ENCODE measurements around the gene NYNRIN.

The NYNRIN gene

DNA sequence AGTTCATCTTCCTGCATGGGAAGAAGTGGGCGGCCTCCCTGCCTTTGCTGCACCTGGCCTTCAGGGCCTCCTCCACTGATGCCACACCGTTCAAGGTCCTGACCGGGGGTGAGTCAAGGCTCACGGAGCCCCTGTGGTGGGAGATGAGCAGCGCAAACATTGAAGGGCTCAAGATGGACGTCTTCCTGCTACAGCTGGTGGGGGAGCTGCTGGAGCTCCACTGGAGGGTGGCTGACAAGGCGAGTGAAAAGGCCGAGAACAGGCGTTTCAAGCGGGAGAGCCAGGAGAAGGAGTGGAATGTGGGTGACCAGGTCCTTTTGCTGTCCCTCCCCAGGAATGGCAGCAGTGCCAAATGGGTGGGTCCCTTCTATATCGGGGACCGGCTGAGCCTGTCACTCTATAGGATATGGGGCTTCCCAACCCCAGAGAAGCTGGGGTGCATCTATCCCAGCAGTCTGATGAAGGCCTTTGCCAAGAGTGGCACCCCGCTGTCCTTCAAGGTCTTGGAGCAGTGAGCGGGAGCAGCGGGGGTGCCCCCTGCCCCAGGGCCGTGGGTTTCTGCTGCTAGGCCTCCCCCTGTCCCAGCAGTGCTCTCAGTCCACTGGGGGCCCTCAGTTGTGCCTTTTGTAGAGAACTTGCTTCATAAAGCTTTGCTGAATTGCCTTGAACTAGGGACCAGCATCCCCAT is 18.3 kb downstream of the NYNRIN start:
- no peak for DNase-seq

DNA sequence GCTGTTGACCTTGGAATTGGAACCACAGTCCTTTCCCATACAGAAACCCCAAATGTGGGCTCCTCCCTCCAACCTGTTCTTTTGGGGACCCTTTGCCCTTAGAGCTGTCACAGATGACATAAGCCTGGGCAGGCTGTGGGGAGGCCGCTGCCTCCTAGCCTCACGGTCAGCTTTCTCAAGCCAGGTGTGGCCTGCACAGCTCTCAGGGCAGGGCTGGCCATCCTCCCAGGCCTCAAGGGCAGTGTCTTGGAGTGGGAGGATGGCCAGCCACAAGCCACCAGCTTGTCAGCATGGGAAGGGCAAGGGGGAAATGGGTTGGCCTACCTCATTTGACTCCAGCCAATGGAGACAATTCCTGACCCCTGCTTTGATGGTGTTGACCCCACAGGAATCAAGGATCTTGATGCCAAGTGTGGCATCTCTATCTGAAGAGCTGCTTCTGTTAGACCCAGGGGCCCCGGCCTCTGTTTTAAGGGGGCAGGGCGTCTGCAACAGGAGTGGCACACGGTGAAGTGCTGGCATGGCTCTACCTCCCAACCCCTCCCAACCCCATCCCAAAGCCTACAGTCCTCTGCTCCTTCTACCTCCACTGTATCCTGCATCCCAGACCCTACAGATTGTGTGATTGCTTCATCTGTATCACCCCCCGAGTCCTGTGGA is 19.2 kb downstream of the NYNRIN start:
- no peak for DNase-seq

DNA sequence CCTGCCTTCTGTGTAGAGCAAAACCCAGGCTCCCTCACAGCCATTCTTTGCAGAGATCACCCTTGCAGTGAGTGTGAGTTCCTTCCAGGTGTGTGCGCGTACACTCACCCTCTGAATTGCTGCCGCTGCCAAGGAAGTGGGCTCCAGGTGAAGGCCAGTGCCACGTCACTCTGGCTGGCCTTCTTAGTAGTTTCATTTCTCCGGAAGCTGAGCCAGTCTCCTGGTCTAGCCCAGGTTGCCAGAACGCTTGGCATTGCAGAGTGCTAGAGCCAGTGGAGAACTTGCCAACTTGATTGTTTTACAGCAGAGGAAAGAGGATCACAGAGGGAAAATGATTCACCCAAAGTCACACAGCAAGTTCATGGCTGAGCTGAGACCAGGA is 19.7 kb downstream of the NYNRIN start:
- no peak for DNase-seq

DNA sequence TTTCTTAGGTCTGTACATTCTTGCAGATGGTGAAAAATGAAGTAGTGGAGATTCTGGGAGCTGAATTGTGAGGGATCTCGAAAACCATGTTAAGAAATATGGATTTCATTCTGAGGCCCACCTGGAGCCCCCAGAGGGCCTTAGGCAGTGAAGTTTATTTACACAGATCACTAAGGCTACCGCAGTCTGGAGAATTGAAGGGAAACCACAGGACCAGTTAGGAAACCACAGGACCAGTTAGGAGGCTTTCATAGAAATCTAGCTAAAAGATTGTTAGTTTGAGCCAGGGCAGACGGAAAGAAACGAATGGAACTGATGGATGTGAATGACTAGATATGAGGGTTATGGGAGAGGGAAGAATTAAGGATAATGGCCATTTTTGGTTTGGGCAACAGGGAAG is 23.5 kb downstream of the NYNRIN start:
- no peak for DNase-seq

DNA sequence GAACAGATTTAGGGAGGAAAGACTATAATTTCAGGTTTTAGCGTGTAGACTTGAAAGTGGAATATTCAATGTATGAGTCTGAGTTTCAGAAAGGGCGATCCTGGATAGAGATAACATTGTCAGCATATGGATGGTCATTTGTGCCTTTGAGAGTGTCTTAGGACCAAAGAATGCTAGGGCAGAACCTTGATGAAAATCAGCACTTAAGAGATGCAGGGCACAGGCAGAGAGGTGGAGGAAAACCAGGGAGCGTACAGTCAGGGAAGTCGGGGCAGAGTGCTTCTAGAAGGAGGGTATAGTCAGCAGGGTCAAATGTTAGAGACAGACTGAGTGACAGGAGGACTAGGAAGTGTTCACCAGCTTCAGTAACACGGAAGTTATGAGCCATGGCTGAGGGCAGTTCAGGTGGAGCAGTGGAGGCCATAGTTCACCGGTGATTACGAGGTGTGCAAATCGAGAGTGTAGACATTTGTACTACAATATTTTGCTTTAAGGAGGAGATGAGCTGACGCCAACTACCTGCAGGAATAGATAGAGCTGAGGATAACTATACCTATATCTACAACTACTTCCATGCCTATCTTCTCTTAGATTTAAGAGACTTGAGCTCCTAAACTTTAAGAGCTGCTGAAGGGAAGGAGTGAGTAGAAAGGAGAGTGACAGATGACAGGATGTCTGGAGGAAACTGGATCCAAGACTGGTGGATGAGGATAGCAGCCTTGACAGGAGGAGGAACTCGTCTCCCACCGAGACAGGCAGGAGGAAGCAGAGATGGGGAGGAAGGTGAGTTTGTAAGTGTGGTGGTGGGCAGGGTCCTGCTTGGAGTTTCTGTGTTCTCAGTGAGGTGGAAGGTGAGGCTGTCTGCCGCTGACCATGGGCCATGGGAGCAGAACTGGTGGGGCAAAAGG is 24.1 kb downstream of the NYNRIN start:
- no peak for DNase-seq

DNA sequence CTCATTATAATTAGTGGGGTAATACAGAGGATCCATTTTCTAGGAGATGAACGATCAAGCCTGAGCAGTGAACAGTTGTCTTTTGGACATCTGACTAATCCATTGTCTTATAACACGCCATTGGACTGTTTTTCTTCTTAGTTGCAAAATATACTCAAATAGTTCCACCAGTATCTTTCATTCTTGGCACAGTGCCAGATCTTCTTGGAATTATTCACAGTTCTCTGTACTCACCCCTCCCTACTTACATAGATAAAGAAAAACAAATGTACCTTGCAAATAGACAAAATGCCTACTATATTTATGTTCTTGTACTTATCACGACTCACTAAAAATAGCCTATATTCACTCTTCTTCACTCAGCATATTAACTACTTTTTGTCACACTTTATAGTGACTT is 26.9 kb downstream of the NYNRIN start:
- DNase-seq, result no peak

DNA sequence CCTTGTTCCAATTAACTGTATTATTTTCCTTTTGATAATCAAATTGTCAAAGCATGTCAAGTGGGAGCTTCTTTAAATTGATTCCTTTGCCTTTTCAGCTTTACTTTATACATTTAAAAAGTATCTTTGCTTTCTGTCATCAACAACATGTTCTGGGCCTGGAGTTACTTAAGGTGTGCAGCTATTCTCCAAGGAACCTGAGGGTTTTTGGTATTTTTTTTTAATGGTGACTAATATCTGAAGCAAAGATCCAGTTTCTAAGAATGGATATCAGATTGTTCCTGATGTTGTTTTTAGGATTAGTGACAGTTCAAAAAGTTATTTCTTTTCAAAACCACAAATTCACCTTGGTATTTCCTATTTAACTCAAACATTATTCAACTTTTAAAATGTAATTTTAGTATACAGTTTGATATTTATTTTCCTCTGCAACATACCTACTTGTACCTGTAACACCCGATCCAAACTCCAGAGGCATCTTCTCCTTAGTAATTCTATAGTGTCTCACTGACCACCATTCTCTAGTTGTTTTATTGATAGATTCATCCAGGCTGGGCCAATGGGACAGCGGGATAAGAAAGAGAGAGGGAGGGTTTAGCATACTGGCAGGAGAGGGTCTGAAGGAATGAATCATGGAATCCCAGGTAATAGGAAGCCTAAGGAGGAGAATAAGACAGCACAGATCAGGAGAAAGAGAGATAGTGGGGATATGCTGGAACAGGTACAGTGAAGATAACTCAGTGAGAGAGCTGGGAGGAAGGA is 27.5 kb downstream of the NYNRIN start:
- DNase-seq, result no peak

DNA sequence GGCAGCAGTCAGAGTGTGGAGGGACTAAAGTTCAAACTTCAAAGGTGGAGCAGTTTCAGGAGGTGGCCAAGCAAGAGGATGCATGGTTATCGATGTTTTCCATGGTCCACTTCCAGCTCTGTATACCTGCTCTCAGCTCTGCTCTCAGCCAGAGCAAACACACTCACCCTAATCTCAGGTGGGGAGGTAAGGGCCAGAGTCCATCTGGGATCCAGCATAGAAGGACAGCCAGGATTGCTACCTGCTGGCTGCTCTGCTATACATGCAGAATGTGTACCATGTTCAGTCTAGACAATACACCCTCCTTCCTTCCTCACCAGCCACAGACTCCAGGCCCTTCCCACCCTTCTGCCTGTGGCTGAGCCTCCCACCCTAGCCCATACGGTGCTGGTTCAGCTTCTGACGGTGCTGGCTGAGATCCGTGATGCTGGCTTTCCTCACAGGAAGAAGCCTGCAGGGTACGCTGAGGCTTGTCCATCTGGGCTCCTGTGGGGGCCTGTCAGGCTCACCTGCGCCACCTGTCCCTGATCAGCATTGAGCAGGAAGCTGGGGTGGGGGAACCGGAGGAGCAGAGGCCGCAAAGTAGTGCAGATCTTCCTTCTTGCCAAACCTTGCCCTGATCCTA is 28.2 kb downstream of the NYNRIN start:
- DNase-seq, result no peak

DNA sequence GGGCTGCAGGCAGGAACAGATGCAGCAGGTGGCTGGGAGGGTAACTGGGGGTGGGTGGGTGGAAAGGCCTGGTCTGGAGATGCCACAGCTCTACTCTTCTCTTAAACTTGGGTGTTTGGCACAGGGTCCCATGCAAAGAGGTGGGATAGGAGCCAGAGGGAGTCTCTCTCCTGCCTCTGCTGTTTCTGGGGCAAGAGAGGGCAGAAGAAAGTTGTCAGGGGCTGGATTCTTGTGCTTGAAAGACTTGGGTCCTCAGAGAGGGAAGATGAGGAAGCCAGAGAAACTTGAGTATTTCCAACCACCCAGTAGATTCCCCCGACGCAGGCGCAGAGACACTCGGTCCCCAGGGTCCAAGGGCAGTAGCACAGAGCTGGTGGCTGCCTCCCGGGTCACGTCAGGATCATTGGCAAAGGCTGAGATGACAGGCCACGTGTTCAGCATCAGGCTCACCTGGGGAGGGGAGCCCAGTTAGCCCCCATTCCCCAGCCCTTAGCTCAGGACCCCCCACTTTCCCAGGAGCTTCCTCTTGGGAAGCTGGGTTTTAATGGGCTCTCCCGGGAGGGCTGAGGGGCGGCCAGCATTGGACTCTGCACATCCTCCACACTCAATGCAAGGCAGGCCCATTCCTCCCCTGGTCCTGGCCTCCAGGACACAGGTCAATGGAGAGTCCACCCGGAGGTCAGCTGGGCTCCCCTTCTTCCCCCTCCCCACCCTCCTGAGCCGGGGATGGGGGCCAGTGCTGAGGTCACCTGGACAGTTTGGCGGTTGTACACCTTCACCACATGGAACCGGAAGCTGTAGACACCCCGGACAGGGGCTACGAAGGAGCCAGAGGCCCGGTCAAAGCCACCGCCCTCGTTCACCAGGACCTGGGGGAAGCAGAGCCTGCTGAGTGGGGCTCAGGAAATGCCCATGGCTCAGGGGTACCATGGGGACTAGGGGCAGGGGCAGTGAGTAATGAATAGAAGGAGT is 29.0 kb downstream of the NYNRIN start:
- no peak for DNase-seq

DNA sequence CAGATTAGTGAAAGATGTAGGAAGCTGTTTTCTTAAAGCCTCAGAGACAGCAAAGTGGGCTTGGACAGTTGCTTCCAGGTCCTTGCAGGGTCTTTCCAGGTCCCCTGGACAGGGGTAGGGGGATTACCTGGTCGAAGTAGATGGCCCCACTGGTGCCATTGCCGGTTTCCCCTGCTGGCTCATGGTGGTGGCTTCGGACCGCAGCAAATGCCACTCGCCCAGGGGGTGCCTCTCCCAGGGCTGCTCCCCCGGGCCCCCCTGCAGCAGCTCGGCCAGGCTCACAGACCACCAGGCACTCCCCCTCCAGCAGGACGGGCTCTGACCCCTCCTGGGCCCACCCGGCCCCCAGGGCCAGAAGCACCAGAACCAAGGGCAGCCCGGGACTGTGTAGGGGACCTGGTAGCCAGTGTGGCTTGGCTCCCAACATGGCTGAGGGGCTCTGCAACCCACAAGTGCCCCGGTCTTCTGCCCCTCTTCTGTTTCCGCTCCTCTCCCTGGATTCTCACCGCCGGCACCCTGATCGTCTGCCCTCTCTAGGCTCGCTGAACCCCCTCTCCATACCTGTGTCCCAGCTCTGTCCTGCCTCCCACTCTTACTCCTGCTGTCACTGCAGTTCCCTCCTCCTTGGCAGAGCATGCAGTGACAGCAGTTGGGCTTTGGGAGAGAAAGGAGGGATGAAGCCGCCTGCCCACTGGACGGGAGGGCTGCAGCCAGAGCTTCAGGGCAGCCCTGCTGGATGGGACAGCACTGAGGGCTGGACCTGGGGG is 30.0 kb downstream of the NYNRIN start:
- DNase-seq, result no peak

DNA sequence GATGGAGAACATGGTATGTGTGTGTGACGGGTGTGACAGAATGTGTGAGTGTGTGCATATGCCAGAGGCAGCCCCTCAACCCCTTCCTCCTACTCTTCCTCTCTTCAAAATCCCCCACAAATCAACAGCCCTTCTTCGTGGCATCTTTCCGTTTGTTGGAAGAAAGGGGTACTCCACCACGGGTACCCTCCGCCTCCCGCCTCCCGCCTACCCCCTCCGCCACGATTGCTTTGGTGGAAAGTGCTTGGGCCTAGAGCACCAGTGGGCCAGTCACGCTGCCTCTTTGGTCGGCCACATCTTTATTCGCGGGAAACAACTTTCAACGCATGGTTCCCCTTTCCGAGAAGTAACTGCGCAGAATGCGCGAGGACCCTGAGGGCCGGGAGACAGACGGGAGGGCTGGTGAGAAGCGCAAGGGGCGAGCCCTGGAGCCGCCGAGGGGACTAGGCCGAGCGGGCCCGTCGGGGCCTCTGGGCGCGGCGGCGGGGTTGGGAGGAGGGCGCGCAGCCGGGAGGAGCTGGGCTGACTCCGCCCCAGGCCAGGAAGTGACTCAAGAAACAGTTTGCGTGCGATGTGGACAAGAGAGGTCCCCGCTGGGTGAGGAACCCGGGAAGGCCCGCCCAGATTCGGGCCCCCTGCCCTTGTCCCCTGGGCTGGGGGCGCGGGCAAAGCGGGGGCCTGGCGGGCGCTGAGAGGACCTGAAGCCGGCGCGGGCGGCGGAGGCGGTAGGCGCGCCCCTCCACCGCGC is 30.8 kb downstream of the NYNRIN start, which contains the start of the genes CBLN3 and KHNYN:
Gene CBLN3, minus strand, starts transcription at position 274 of the 748 bp plus-strand sequence. CDS start 614 bp downstream, outside the sequence.
Gene KHNYN, plus strand, starts transcription at position 560 of the 748 bp plus-strand sequence. CDS start 777 bp downstream, outside the sequence.
- peak; percentile 82 for DNase-seq

DNA sequence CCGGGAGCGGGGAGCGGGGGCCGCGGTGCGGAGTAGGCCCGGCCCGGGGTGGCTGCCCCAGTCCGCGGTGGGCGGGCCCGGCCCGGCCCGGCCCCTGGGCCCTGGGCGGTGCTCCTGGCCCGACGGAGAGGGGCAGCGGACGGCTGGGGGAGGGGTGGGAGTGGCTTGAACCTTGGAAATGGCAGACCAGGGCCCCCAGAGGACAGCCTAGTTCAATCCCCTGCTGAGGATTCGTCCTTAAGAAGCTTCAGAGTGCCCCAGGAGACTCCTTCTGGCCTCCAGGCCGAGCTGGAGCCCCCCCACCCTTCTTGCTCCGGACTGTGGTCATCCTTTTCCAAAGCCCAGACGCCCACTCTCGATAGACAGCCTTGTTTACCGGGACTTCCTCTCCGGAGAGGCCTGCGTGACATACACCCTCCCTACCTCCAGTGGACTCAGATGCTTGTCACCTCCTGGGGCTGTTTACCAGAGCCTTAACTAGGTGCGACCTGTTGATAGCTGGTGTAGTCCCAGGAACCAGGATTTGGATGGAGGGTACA is 31.4 kb downstream of the NYNRIN start:
- peak; percentile 28 for DNase-seq

DNA sequence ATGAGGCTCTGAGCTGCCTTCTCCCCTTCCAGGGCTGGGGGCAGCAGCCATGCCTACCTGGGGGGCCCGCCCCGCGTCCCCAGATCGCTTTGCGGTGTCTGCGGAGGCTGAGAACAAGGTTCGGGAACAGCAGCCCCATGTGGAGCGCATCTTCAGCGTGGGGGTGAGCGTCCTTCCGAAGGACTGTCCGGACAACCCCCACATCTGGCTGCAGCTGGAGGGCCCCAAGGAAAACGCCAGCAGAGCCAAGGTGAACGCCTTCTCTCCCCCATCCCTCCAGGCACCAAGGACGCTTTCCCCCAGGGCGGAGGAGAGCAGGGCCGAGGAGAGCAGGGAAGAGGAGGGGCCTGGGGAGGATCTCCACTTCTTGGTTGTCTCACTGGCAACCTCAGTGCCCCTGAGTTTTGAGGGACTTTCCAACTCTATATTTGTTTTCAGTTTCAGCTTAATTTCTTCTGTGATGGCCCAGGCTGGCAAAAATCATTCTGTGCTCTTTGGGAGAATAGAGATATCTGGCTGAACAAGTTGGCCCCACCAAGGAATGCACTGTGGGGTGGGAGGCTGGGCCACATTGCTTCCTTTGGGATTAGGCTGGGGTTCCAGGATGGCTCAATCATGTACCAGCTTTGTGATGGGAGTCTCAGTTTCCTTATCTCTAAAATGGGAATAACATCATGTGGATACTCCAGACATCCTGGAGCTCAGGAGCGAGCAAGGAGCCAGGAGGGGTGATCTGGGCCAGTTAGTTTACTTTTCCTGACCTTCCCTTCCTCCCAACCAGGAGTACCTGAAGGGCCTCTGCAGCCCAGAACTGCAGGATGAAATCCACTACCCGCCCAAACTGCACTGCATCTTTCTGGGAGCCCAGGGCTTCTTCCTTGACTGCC is 32.1 kb downstream of the NYNRIN start:
- peak; percentile 60 to 64 for DNase-seq

DNA sequence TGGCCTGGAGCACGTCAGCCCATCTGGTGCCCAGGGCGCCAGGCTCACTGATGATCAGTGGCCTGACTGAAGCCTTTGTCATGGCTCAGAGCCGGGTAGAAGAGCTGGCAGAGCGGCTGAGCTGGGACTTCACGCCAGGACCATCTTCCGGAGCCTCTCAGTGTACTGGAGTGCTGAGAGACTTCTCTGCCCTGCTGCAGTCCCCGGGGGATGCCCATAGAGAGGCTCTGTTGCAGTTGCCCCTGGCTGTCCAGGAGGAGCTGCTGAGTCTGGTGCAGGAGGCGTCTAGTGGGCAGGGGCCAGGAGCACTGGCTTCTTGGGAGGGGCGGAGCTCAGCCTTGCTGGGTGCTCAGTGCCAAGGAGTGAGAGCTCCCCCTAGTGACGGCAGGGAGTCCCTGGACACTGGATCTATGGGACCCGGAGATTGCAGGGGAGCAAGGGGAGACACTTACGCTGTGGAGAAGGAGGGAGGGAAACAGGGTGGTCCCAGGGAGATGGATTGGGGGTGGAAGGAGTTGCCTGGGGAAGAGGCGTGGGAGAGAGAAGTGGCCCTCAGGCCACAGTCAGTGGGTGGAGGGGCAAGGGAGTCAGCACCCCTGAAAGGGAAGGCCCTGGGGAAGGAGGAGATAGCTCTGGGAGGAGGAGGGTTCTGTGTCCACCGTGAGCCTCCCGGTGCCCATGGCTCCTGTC is 32.9 kb downstream of the NYNRIN start:
- DNase-seq, result peak; percentile 87

DNA sequence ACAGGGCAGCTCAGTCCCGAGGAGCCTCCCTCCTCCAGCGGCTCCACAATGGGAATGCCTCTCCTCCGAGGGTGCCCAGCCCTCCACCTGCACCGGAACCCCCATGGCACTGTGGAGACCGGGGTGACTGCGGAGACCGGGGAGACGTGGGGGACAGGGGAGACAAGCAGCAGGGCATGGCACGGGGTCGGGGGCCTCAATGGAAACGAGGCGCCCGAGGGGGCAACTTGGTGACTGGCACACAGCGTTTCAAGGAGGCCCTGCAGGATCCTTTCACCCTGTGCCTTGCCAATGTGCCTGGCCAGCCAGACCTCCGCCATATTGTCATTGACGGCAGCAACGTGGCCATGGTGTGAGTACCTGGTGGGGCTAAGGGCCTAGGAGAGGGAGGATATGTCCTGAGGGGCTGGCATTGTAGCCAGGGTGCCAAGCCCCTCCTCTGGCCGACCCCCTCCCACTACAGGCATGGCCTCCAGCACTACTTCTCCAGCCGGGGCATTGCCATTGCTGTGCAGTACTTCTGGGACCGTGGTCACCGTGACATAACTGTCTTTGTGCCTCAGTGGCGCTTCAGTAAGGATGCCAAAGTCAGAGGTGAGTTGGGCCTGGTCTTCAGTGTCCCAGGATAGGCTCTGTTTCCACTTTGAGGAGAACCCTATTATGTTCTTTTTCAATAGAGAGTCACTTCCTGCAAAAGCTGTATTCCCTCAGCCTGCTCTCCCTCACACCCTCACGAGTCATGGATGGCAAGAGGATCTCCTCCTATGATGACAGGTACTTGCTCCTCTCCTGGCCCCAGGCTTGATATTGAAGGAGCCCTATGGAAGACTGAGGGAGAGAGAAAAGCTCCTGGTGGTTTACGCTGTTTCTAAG is 33.7 kb downstream of the NYNRIN start:
- DNase-seq, result no peak

DNA sequence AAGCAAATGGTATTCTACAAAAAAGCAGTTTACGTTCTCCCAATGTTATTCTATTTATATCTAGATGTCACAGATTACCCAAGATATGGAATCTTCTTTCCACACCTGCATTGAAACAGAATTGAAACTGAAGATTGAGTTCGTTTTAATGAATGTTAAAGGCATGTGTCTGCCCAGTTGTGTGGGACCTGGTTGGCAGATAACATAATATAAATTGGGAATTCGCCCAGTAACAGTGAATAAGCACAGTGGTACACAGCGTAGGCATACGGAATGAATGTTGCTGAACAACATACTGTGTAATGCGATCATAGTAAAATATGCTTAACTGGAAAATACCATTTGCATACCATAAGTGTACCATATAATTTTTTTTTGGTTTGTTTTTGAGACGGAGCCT is 35.2 kb downstream of the NYNRIN start:
- no peak for DNase-seq

Measured in activated CD4-positive, alpha-beta T cell treated with anti-CD3 and anti-CD28 coated beads, Interleukin-2, amount 50 U/mL, for 4 hours (primary cell).